ENCODE data around the gene CBFA2T2. TPM values are rescaled to one million over a fixed set of nuclear protein-coding genes. Genes with fewer than 3 reads are reported as not detected.

CBFA2T2 gene
- total RNA-seq, 1 experiment from 2014 or later, result 13.1 TPM

GRCh38 chr20:33676652-33677645 lies 187.1 kb downstream of the CBFA2T2 start:
- no peak for TF ChIP-seq EZH2 (IDR thresholded peaks at IDR 0.05; ENCODE audit: borderline replicate concordance, low read depth, low read length, poor library complexity, severe bottlenecking)
- TF ChIP-seq, protein P1, sequence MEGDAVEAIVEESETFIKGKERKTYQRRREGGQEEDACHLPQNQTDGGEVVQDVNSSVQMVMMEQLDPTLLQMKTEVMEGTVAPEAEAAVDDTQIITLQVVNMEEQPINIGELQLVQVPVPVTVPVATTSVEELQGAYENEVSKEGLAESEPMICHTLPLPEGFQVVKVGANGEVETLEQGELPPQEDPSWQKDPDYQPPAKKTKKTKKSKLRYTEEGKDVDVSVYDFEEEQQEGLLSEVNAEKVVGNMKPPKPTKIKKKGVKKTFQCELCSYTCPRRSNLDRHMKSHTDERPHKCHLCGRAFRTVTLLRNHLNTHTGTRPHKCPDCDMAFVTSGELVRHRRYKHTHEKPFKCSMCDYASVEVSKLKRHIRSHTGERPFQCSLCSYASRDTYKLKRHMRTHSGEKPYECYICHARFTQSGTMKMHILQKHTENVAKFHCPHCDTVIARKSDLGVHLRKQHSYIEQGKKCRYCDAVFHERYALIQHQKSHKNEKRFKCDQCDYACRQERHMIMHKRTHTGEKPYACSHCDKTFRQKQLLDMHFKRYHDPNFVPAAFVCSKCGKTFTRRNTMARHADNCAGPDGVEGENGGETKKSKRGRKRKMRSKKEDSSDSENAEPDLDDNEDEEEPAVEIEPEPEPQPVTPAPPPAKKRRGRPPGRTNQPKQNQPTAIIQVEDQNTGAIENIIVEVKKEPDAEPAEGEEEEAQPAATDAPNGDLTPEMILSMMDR (conservative IDR thresholded peaks at IDR 0.05; ENCODE audit: low read depth, low read length), result no peak
- CTCF ChIA-PET, result no interaction called here
- POLR2A ChIA-PET (ENCODE audit: low non-redundant PET), result no interaction called here
- H3K4me1 ChIP-seq (ENCODE audit: insufficient read depth, low read length, poor library complexity, severe bottlenecking), result peaks cover 20% of the 10 kb centered on the region
- H3K36me3 ChIP-seq (ENCODE audit: insufficient read depth, low read length, poor library complexity, severe bottlenecking), result peaks cover 21% of the 10 kb centered on the region
- no peak overlapping the region for H3K27ac ChIP-seq (ENCODE audit: low read depth, low read length, poor library complexity, severe bottlenecking)
- H3K4me3 ChIP-seq (ENCODE audit: low read depth, low read length, poor library complexity, severe bottlenecking), result no peak overlapping the region
- intact Hi-C loops (cut with micrococcal nuclease; ENCODE audit: unreplicated experiment), result no loop called here
- H3K9me3 ChIP-seq (ENCODE audit: low read depth, low read length, poor library complexity, severe bottlenecking), result no peaks in the 10 kb centered on the region
- no peaks in the 10 kb centered on the region for H3K27me3 ChIP-seq (replicated peaks; ENCODE audit: insufficient read depth, low read depth, low read length, poor library complexity)
- DNase-seq (ENCODE audit: low spot score), result no peak
- no TSS peak for BruUV-seq (replicated peaks)

- H3K9me3 ChIP-seq (ENCODE audit: low read depth, low read length, poor library complexity, severe bottlenecking), result no peaks in the 10 kb centered on the region
- H3K4me1 ChIP-seq (ENCODE audit: insufficient read depth, low read length, poor library complexity, severe bottlenecking), result peaks cover 8% of the 10 kb centered on the region
- no TSS peak for BruUV-seq (replicated peaks)
- ChIA-PET CTCF (no interaction called here), POLR2A (ENCODE audit: low non-redundant PET) (no interaction called here)
- DNase-seq (ENCODE audit: low spot score), result no peak
- TF ChIP-seq, protein P1 (conservative IDR thresholded peaks at IDR 0.05; ENCODE audit: low read depth, low read length), result no peak
- TF ChIP-seq EZH2 (IDR thresholded peaks at IDR 0.05; ENCODE audit: borderline replicate concordance, low read depth, low read length, poor library complexity, severe bottlenecking), result no peak
- H3K36me3 ChIP-seq (ENCODE audit: insufficient read depth, low read length, poor library complexity, severe bottlenecking), result peaks cover 29% of the 10 kb centered on the region
- H3K27me3 ChIP-seq (replicated peaks; ENCODE audit: insufficient read depth, low read depth, low read length, poor library complexity), result no peaks in the 10 kb centered on the region
- no peak overlapping the region for H3K27ac ChIP-seq (ENCODE audit: low read depth, low read length, poor library complexity, severe bottlenecking)
- intact Hi-C loops (cut with micrococcal nuclease; ENCODE audit: unreplicated experiment), result no loop called here
- no peak overlapping the region for H3K4me3 ChIP-seq (ENCODE audit: low read depth, low read length, poor library complexity, severe bottlenecking)
These were observed 188.3 kb downstream of the CBFA2T2 start for GRCh38 chr20:33677991-33678702.

DNA sequence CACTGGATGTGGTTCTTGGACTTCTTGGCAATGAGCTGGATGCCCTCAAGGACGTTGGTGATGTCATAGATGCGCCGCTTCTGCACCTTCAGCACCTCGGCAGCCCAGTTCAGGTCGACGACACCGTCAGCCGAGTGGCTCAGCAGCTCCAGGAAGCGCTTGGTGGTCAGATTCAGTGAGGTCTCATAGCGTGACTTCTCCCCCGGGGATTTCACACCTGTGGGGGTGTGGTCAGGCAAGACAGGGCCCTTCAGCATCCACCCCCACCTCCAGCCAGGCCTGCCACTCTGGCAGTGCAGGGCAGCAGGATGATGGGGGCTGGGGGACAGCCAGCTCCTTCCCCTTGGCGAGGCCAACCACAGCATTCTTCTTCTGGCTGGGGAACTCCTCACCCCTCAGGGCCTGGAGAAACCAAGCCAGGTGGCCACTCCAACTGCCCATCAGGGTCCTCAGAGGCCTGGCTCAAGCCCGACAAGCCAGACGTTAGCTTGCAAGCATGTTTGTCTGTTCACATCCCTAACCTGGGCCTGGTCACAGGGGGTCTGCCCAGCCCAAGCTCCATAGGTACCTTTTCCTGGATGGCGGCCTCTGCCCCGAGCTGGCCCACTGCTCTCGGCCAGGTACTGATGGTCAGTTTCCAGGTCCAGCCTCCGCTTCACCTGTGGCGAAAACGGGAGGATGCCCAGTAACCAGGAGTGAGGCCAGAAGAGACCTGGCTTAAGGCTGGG lies 190.0 kb downstream of the CBFA2T2 start:
- no peak for DNase-seq (ENCODE audit: low spot score)
- Histone ChIP-seq H3K27me3 (replicated peaks; ENCODE audit: insufficient read depth, low read depth, low read length, poor library complexity) (no peaks in the 10 kb centered on the region), H3K9me3 (ENCODE audit: low read depth, low read length, poor library complexity, severe bottlenecking) (no peaks in the 10 kb centered on the region), H3K4me1 (ENCODE audit: insufficient read depth, low read length, poor library complexity, severe bottlenecking) (peaks cover 15% of the 10 kb centered on the region), H3K36me3 (ENCODE audit: insufficient read depth, low read length, poor library complexity, severe bottlenecking) (peaks cover 29% of the 10 kb centered on the region), H3K27ac (ENCODE audit: low read depth, low read length, poor library complexity, severe bottlenecking) (no peak overlapping the region), H3K4me3 (ENCODE audit: low read depth, low read length, poor library complexity, severe bottlenecking) (no peak overlapping the region)
- intact Hi-C loops (cut with micrococcal nuclease; ENCODE audit: unreplicated experiment), result no loop called here
- TF ChIP-seq EZH2 (IDR thresholded peaks at IDR 0.05; ENCODE audit: borderline replicate concordance, low read depth, low read length, poor library complexity, severe bottlenecking), result no peak
- TF ChIP-seq, protein P1 (conservative IDR thresholded peaks at IDR 0.05; ENCODE audit: low read depth, low read length), result no peak
- POLR2A ChIA-PET (ENCODE audit: low non-redundant PET), result interaction anchor here (0.6 kb wide), 1 partner anchor 253 kb away, joined by 7 read pairs; no protein-coding TSS in a partner anchor
- CTCF ChIA-PET, result no interaction called here
- BruUV-seq (replicated peaks), result no TSS peak

Measured in A673 (cell line).